HG03066 (cell line): ENCODE results near the gene SYDE2.
"Not testable (repeated sequence)": the region's sequence is repeated elsewhere in the genome, so short reads cannot be mapped to it uniquely, and the experiment has no call there.

ENCODE experiments used
- ATAC-seq: cut with Tn5 transposase; IDR thresholded peaks from one replicate; pipeline ENCODE4 v1.9.1; 2021; ENCODE audit warnings: low read depth; ENCODE audit not compliant: unreplicated experiment

The SYDE2 gene

GRCh38 chr1:85219853-85220610 is 19.2 kb upstream of the SYDE2 start:
- ATAC-seq: no peak

GRCh38 chr1:85216697-85217096 is 15.9 kb upstream of the SYDE2 start:
- no peak for ATAC-seq

GRCh38 chr1:85214654-85215053 is 13.8 kb upstream of the SYDE2 start:
- no peak for ATAC-seq

- no peak for ATAC-seq
Measured at GRCh38 chr1:85208488-85208887, 7.7 kb upstream of the SYDE2 start.

- no peak for ATAC-seq
Measured at GRCh38 chr1:85203573-85204171, 2.9 kb upstream of the SYDE2 start.

GRCh38 chr1:85202864-85203255 is 2.0 kb upstream of the SYDE2 start:
- no peak for ATAC-seq

- no peak for ATAC-seq
Measured at GRCh38 chr1:85202092-85202863, 1.5 kb upstream of the SYDE2 start.

- ATAC-seq: peak; percentile 41
Measured at GRCh38 chr1:85201340-85202091, 700 bp upstream of the SYDE2 start.

- no peak for ATAC-seq
Measured at GRCh38 chr1:85199667-85200462, 951 bp downstream of the SYDE2 start.

GRCh38 chr1:85198864-85199263 is 2.0 kb downstream of the SYDE2 start:
- no peak for ATAC-seq

GRCh38 chr1:85196358-85196757 is 4.5 kb downstream of the SYDE2 start:
- ATAC-seq: no peak

- no peak for ATAC-seq
Measured at GRCh38 chr1:85195703-85196102, 5.1 kb downstream of the SYDE2 start.

- not testable (repeated sequence) for ATAC-seq
Measured at GRCh38 chr1:85192129-85192528, 8.7 kb downstream of the SYDE2 start.

- ATAC-seq: no peak
Measured at GRCh38 chr1:85189120-85189519, 11.7 kb downstream of the SYDE2 start.

GRCh38 chr1:85188530-85188929 is 12.3 kb downstream of the SYDE2 start:
- ATAC-seq: no peak

- ATAC-seq: not testable (repeated sequence)
Measured at GRCh38 chr1:85187021-85187420, 13.8 kb downstream of the SYDE2 start.

- ATAC-seq: no peak
Measured at GRCh38 chr1:85184245-85184644, 16.6 kb downstream of the SYDE2 start.

GRCh38 chr1:85182700-85183099 is 18.1 kb downstream of the SYDE2 start:
- ATAC-seq: no peak

- ATAC-seq: no peak
Measured at GRCh38 chr1:85180869-85181268, 19.9 kb downstream of the SYDE2 start.

- ATAC-seq: no peak
Measured at GRCh38 chr1:85179522-85179921, 21.3 kb downstream of the SYDE2 start.
